Body of pancreas (tissue), 4 donors: ENCODE data around the gene CDC26. TPM values are rescaled to one million over a fixed set of nuclear protein-coding genes. Genes with fewer than 3 reads are reported as not detected.
A peak's percentile ranks its signal among the peaks of the same experiment; 100 is the strongest.
"Not testable (repeated sequence)": the region's sequence is repeated elsewhere in the genome, so short reads cannot be mapped to it uniquely, and the experiment has no call there.

ENCODE experiments used
- ATAC-seq: fragments of 150-250 bp; one replicate; pipeline ENCODE4 v1.9.1; 2016
- DNase-seq, 4 donors: peaks; one replicate each; pipeline ENCODE4 v3.0.0-alpha.2; 2019
- H3K27ac ChIP-seq, 4 donors: fragments of 200-600 bp; sonication (generic); 1 replicate in 3 of 4; 2 replicates in 1 of 4; pipeline versions ENCODE4 v1.5.1 to v1.6.1; 2016 to 2019; ENCODE audit warnings: mild to moderate bottlenecking in 1 of 4, mixed read lengths in 1 of 4, moderate library complexity in 1 of 4
- H3K27me3 ChIP-seq, 2 donors: fragments of 200-600 bp; sonication (generic); one replicate each; pipeline ENCODE4 v1.6.0; 2016; ENCODE audit warnings: mild to moderate bottlenecking in 1 of 2
- H3K36me3 ChIP-seq, 2 donors: fragments of 200-600 bp; sonication (generic); replicated peaks in 1 of 2; 2 replicates each; pipeline ENCODE4 v1.5.1; 2016; ENCODE audit warnings: low read depth in 2 of 2; ENCODE audit not compliant: insufficient read depth in 1 of 2
- H3K4me1 ChIP-seq: fragments of 200-600 bp; sonication (generic); one replicate; pipeline ENCODE4 v1.6.0; 2016
- H3K4me3 ChIP-seq, 2 donors: fragments of 200-600 bp; sonication (generic); 1 replicate in 1 of 2; 2 replicates in 1 of 2; pipeline ENCODE4 v1.5.1; 2016 to 2019
- H3K9me3 ChIP-seq, 3 donors: fragments of 200-600 bp; sonication (generic); 1 replicate in 2 of 3; 2 replicates in 1 of 3; pipeline ENCODE4 v1.5.1; 2016
- CTCF ChIP-seq, 7 experiments: fragments of 450-650 bp in 4 of 7; fragments of 200-600 bp in 3 of 7; sonication (generic) in 3 of 7; IDR thresholded peaks; one replicate each; pipeline ENCODE4 v1.5.1; 2016 to 2019; ENCODE audit warnings: antibody characterized with exemption in 7 of 7
- POLR2A ChIP-seq, 3 donors: fragments of 450-650 bp; IDR thresholded peaks; one replicate each; pipeline ENCODE4 v1.6.1; 2016; ENCODE audit warnings: antibody characterized with exemption in 3 of 3, mild to moderate bottlenecking in 2 of 3
- WGBS, 2 donors: methylation state at CpG; one replicate each; pipeline ENCODE4 v1.1.5; 2017; 5-methylcytosine and 5-hydroxymethylcytosine counted together
- intact Hi-C: fragments of 100-400 bp; cut with DNase I; formaldehyde crosslinking; loops from one replicate; pipeline ENCODE4 v1.15.1; 2023
- total RNA-seq, 2 donors: library from RNA; depleted of rRNA; stranded (reverse); fragments of >200 nt; gene quantifications; one replicate each; pipeline ENCODE4 v1.1.0, GENCODE V29; 2016

Gene CDC26
- total RNA-seq, 2 donors from 2014 or later: 21.3 to 27.0 TPM

GRCh38 chr9:113258282-113258681, 17.1 kb downstream of the CDC26 start:
- Histone ChIP-seq H3K36me3 (peaks cover 0 to 2% of the 10 kb centered on the region in 2 donors), H3K4me3 (no peak overlapping the region), H3K27ac (no peak overlapping the region), H3K9me3 (no peaks in the 10 kb centered on the region), H3K27me3 (no peaks in the 10 kb centered on the region), H3K4me1 (peaks cover 15% of the 10 kb centered on the region)
- 15 to 26% methylated on average over 1 of the region's 1 CpG for WGBS, 2 donors
- ATAC-seq: peak; percentile 27
- no peak for DNase-seq
- intact Hi-C loops: no loop called here
- TF ChIP-seq CTCF (IDR thresholded peaks at IDR 0.05) (no peak), POLR2A (IDR thresholded peaks at IDR 0.05) (no peak)

- Histone ChIP-seq H3K4me1 (peaks cover 15% of the 10 kb centered on the region), H3K36me3 (peaks cover 0 to 2% of the 10 kb centered on the region in 2 donors), H3K27ac (no peak overlapping the region), H3K4me3 (no peak overlapping the region), H3K27me3 (no peaks in the 10 kb centered on the region), H3K9me3 (no peaks in the 10 kb centered on the region)
- intact Hi-C loops: no loop called here
- WGBS, 2 donors: 97% methylated on average over 3 of the region's 3 CpGs
- DNase-seq (no peak), ATAC-seq (no peak)
- TF ChIP-seq CTCF (IDR thresholded peaks at IDR 0.05) (no peak), POLR2A (IDR thresholded peaks at IDR 0.05) (no peak)
Measured at GRCh38 chr9:113257863-113258262, 17.5 kb downstream of the CDC26 start.

GRCh38 chr9:113255438-113255837, 19.9 kb downstream of the CDC26 start:
- no peaks in the 10 kb centered on the region for H3K36me3 ChIP-seq
- ATAC-seq (no peak), DNase-seq (no peak)
- H3K27me3 ChIP-seq: no peaks in the 10 kb centered on the region
- peaks cover 15% of the 10 kb centered on the region for H3K4me1 ChIP-seq
- H3K9me3 ChIP-seq: no peaks in the 10 kb centered on the region
- TF ChIP-seq POLR2A (IDR thresholded peaks at IDR 0.05) (no peak), CTCF (IDR thresholded peaks at IDR 0.05) (no peak)
- WGBS, 2 donors: 82 to 91% methylated on average over 6 of the region's 6 CpGs
- no peak overlapping the region for H3K27ac ChIP-seq
- intact Hi-C loops: no loop called here
- H3K4me3 ChIP-seq: no peak overlapping the region

GRCh38 chr9:113254991-113255390, 20.4 kb downstream of the CDC26 start:
- no peaks in the 10 kb centered on the region for H3K27me3 ChIP-seq
- DNase-seq (no peak), ATAC-seq (no peak)
- H3K36me3 ChIP-seq: no peaks in the 10 kb centered on the region
- peaks cover 15% of the 10 kb centered on the region for H3K4me1 ChIP-seq
- H3K9me3 ChIP-seq: no peaks in the 10 kb centered on the region
- no peak overlapping the region for H3K4me3 ChIP-seq
- intact Hi-C loops: no loop called here
- no peak overlapping the region for H3K27ac ChIP-seq
- WGBS, 2 donors: 97 to 100% methylated on average over 1 of the region's 1 CpG
- no peak for TF ChIP-seq POLR2A (IDR thresholded peaks at IDR 0.05)
- no peak for TF ChIP-seq CTCF (IDR thresholded peaks at IDR 0.05)

GRCh38 chr9:113250807-113251206, 24.6 kb downstream of the CDC26 start:
- intact Hi-C loops: no loop called here
- Histone ChIP-seq H3K27me3 (no peaks in the 10 kb centered on the region), H3K4me1 (no peaks in the 10 kb centered on the region), H3K4me3 (no peak overlapping the region), H3K27ac (no peak overlapping the region), H3K36me3 (no peaks in the 10 kb centered on the region), H3K9me3 (no peaks in the 10 kb centered on the region)
- no peak for ATAC-seq
- WGBS, 2 donors: 89 to 97% methylated on average over 2 of the region's 2 CpGs
- no peak for DNase-seq
- no peak for TF ChIP-seq CTCF (IDR thresholded peaks at IDR 0.05)
- TF ChIP-seq POLR2A (IDR thresholded peaks at IDR 0.05): no peak

GRCh38 chr9:113249661-113250060, 25.7 kb downstream of the CDC26 start:
- H3K9me3 ChIP-seq, H3K27me3 ChIP-seq, DNase-seq, H3K36me3 ChIP-seq, intact Hi-C loops, ATAC-seq, H3K4me1 ChIP-seq, H3K27ac ChIP-seq, H3K4me3 ChIP-seq: not testable (repeated sequence)
- WGBS, 2 donors: 96 to 98% methylated on average over 2 of the region's 2 CpGs
